ENCODE data around the gene NT5DC3.

GRCh38 chr12:103824290-103824689 lies 16.7 kb downstream of the NT5DC3 start:
- TF ChIP-seq POLR2A (IDR thresholded peaks at IDR 0.05) (no peak), CTCF (IDR thresholded peaks at IDR 0.05) (no peak)

Data from testis (tissue), 2 donors.